ENCODE results near the gene MCF2L2.

The MCF2L2 gene

GRCh38 chr3:183312433-183312832 is 116.0 kb downstream of the MCF2L2 start:
- TF ChIP-seq CTCF (conservative IDR thresholded peaks at IDR 0.05; ENCODE audit: low read depth): no peak
- ChIA-PET POLR2A (ENCODE audit: low non-redundant PET) (no interaction called here), CTCF (interaction anchor here (0.7 kb wide), 1 partner anchor 21 kb away, joined by 3 read pairs; no protein-coding TSS in a partner anchor)
- H3K27ac ChIP-seq: no peak overlapping the region
- DNase-seq (ENCODE audit: low spot score): no peak

- POLR2A ChIA-PET (ENCODE audit: low non-redundant PET): no interaction called here
Observed at GRCh38 chr3:183310936-183311335, 117.5 kb downstream of the MCF2L2 start.

GRCh38 chr3:183309276-183309675 is 119.1 kb downstream of the MCF2L2 start:
- POLR2A ChIA-PET (ENCODE audit: low non-redundant PET): no interaction called here
- TF ChIP-seq CTCF (conservative IDR thresholded peaks at IDR 0.05; ENCODE audit: low read depth): no peak
- DNase-seq (ENCODE audit: low spot score): no peak
- CTCF ChIA-PET: no interaction called here
- no peak overlapping the region for H3K27ac ChIP-seq

More at GRCh38 chr3:183310936-183311335, 117.5 kb downstream of the MCF2L2 start:
- no peak for DNase-seq (ENCODE audit: low spot score)
- CTCF ChIA-PET: interaction anchor here (1.2 kb wide), 1 partner anchor 58 kb away, joined by 3 read pairs; the partner anchor contains the start of gene B3GNT5
- no peak for TF ChIP-seq CTCF (conservative IDR thresholded peaks at IDR 0.05; ENCODE audit: low read depth)
- no peak overlapping the region for H3K27ac ChIP-seq

GRCh38 chr3:183308751-183309150 is 119.7 kb downstream of the MCF2L2 start:
- DNase-seq (ENCODE audit: low spot score): no peak
- no peak for TF ChIP-seq CTCF (conservative IDR thresholded peaks at IDR 0.05; ENCODE audit: low read depth)
- ChIA-PET POLR2A (ENCODE audit: low non-redundant PET) (no interaction called here), CTCF (no interaction called here)
- H3K27ac ChIP-seq: no peak overlapping the region

- POLR2A ChIA-PET (ENCODE audit: low non-redundant PET): no interaction called here
- TF ChIP-seq CTCF (conservative IDR thresholded peaks at IDR 0.05; ENCODE audit: low read depth): no peak
- CTCF ChIA-PET: interaction anchor here (0.6 kb wide), 1 partner anchor 67 kb away, joined by 3 read pairs; no protein-coding TSS in a partner anchor
- no peak overlapping the region for H3K27ac ChIP-seq
- no peak for DNase-seq (ENCODE audit: low spot score)
Observed at GRCh38 chr3:183307749-183308148, 120.7 kb downstream of the MCF2L2 start.

- POLR2A ChIA-PET (ENCODE audit: low non-redundant PET): no interaction called here
Observed at GRCh38 chr3:183306798-183307671, 121.4 kb downstream of the MCF2L2 start.

More at GRCh38 chr3:183306798-183307671, 121.4 kb downstream of the MCF2L2 start:
- DNase-seq (ENCODE audit: low spot score): no peak
- CTCF ChIA-PET: interaction anchor here (0.6 to 1.2 kb wide), 2 partner anchors 68 to 122 kb away, joined by 3 read pairs; no protein-coding TSS in a partner anchor
- TF ChIP-seq CTCF (conservative IDR thresholded peaks at IDR 0.05; ENCODE audit: low read depth): no peak
- H3K27ac ChIP-seq: no peak overlapping the region

Measured in RWPE1 (cell line).